HUDEP-2 (cell line): ENCODE data around the gene RASGRP4.
"Not testable (repeated sequence)": the region's sequence is repeated elsewhere in the genome, so short reads cannot be mapped to it uniquely, and the experiment has no call there.

Experiments
- DNase-seq, 76 experiments: peaks; one replicate each; lab custom pipeline; 2025; ENCODE audit not compliant: unreplicated experiment in 76 of 76; lab: John Stamatoyannopoulos, UW

The RASGRP4 gene

GRCh38 chr19:38375098-38375493 is 50.9 kb downstream of the RASGRP4 start:
- DNase-seq: peak in 3 of 76 experiments; percentile 62 to 73 (median 65)

DNA sequence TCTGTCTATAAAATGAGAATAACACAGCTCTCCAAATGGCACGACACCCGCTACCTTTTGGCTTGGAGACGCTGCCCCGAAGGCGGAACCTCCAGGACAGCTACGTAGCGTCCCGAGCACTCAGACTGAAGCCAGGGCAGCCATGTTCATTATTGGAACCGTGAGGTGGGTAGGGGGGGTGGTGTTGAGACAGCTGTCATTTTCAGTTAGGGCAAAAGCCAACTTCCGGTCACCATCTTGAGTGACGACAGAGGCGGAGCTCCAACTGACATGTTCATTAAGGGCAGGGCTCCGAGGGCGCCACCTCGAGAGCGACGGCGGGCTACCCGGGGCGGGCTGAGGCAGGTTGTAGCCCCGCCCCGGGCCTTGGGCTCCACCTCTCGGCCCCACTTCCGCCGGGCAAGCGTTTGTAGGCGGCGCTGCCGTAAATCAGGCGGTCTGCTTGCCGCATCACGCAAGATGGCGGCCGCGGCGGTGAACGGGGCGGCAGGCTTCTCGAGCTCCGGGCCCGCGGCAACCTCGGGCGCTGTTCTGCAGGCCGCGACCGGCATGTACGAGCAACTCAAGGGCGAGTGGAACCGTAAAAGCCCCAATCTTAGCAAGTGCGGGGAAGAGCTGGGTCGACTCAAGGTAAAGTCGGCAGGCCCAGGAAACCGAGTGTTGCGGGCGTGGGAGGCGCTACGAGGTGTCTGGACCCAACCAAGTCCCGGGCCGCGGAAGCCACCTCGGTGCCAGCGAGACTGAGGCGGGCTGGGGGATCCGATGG is 51.5 kb downstream of the RASGRP4 start, which contains the start of gene PSMD8:
PSMD8 (plus strand) TSS at position 240 of the 766 bp plus-strand sequence; CDS start at position 271, 31 bp downstream.
- peak in 75 of 76 experiments; percentile 94 to 100 (median 100) for DNase-seq

GRCh38 chr19:38373907-38374331 is 52.1 kb downstream of the RASGRP4 start:
- DNase-seq: no peak

GRCh38 chr19:38371081-38371480 is 54.9 kb downstream of the RASGRP4 start:
- no peak for DNase-seq

- DNase-seq: no peak
Measured at GRCh38 chr19:38370299-38370698, 55.7 kb downstream of the RASGRP4 start.

GRCh38 chr19:38369584-38369983 is 56.4 kb downstream of the RASGRP4 start:
- DNase-seq: no peak

- DNase-seq: no peak
Measured at GRCh38 chr19:38367041-38367440, 59.0 kb downstream of the RASGRP4 start.

GRCh38 chr19:38362946-38363688 is 62.9 kb downstream of the RASGRP4 start:
- DNase-seq: not testable (repeated sequence)

- peak in 69 of 76 experiments; percentile 21 to 97 (median 76) for DNase-seq
Measured at GRCh38 chr19:38362076-38362945, 63.7 kb downstream of the RASGRP4 start.

- peak in 66 of 76 experiments; percentile 28 to 90 (median 73) for DNase-seq
Measured at GRCh38 chr19:38361633-38362075, 64.4 kb downstream of the RASGRP4 start.

GRCh38 chr19:38360839-38361631 is 65.0 kb downstream of the RASGRP4 start:
- no peak for DNase-seq

- peak in 1 of 76 experiments; percentile 8 for DNase-seq
Measured at GRCh38 chr19:38360351-38360750, 65.7 kb downstream of the RASGRP4 start.

- DNase-seq: no peak
Measured at GRCh38 chr19:38359242-38360021, 66.6 kb downstream of the RASGRP4 start.
